CD14-positive monocyte (primary cell): ENCODE measurements around the gene CROT. TPM values are rescaled to one million over a fixed set of nuclear protein-coding genes. Genes with fewer than 3 reads are reported as not detected.

Experiments used
- DNase-seq, 3 donors: peaks; one replicate each; pipeline ENCODE4 v3.0.0-alpha.2; 2011 to 2022
- H2AFZ ChIP-seq: 2 replicates; pipeline ENCODE4 v1.6.0; 2012; ENCODE audit warnings: mild to moderate bottlenecking, low read depth, low read length, inconsistent platforms; ENCODE audit not compliant: insufficient read depth, poor library complexity, severe bottlenecking
- H3K27ac ChIP-seq, 2 donors: 1 replicate in 1 of 2; 2 replicates in 1 of 2; pipeline ENCODE4 v1.5.1; 2012 to 2013; ENCODE audit warnings: low read length in 2 of 2, control low read depth in 1 of 2, inconsistent platforms in 1 of 2, low read depth in 1 of 2, mild to moderate bottlenecking in 1 of 2
- H3K27me3 ChIP-seq, 2 donors: one replicate each; pipeline versions ENCODE4 v1.6.0 to v1.6.1; 2011 to 2013; ENCODE audit warnings: low read length in 2 of 2; ENCODE audit not compliant: control insufficient read depth in 2 of 2, insufficient read depth in 2 of 2
- H3K36me3 ChIP-seq, 2 donors: replicated peaks in 1 of 2; 1 replicate in 1 of 2; 2 replicates in 1 of 2; pipeline versions ENCODE4 v1.5.1 to v1.6.1; 2012 to 2013; ENCODE audit warnings: low read length in 2 of 2, control low read depth in 1 of 2, inconsistent platforms in 1 of 2, mild to moderate bottlenecking in 1 of 2; ENCODE audit not compliant: insufficient read depth in 2 of 2, control insufficient read depth in 1 of 2
- H3K4me1 ChIP-seq, 2 donors: 1 replicate in 1 of 2; 2 replicates in 1 of 2; pipeline versions ENCODE4 v1.5.1 to v1.6.1; 2012 to 2013; ENCODE audit warnings: low read length in 2 of 2, control low read depth in 1 of 2, inconsistent platforms in 1 of 2, mild to moderate bottlenecking in 1 of 2, moderate library complexity in 1 of 2; ENCODE audit not compliant: insufficient read depth in 2 of 2, control insufficient read depth in 1 of 2
- H3K4me2 ChIP-seq: replicated peaks from 2 replicates; pipeline ENCODE3; 2012; ENCODE audit warnings: low read length, moderate library complexity, mild to moderate bottlenecking; ENCODE audit not compliant: poor library complexity, severe bottlenecking; ENCODE audit errors: extremely low read depth
- H3K4me3 ChIP-seq, 3 experiments: fragments of 200-600 bp in 1 of 3; sonication (generic) in 1 of 3; replicated peaks in 1 of 3; 1 replicate in 2 of 3; 2 replicates in 1 of 3; pipeline ENCODE4 v1.5.1; 2011 to 2013; ENCODE audit warnings: low read length in 3 of 3, mild to moderate bottlenecking in 3 of 3, control low read depth in 2 of 3, low read depth in 2 of 3, inconsistent platforms in 1 of 3, moderate library complexity in 1 of 3
- H3K79me2 ChIP-seq: 2 replicates; pipeline ENCODE4 v1.6.0; 2012; ENCODE audit warnings: mild to moderate bottlenecking, control low read depth, inconsistent platforms, low read length, moderate library complexity; ENCODE audit not compliant: insufficient read depth
- H3K9ac ChIP-seq: 2 replicates; pipeline ENCODE4 v1.6.0; 2017; ENCODE audit warnings: low read length, mild to moderate bottlenecking; ENCODE audit not compliant: insufficient read depth, poor library complexity, severe bottlenecking
- H3K9me3 ChIP-seq, 2 donors: replicated peaks in 1 of 2; 1 replicate in 1 of 2; 2 replicates in 1 of 2; pipeline versions ENCODE4 v1.5.1 to v1.6.1; 2012 to 2013; ENCODE audit warnings: low read length in 2 of 2, control low read depth in 1 of 2; ENCODE audit not compliant: control insufficient read depth in 1 of 2, insufficient read depth in 1 of 2
- H4K20me1 ChIP-seq: 2 replicates; pipeline ENCODE4 v1.6.0; 2012; ENCODE audit warnings: mild to moderate bottlenecking, low read length, control low read depth, moderate library complexity; ENCODE audit not compliant: insufficient read depth
- H3K27ac Mint-ChIP-seq, 7 donors: one replicate each; pipeline ENCODE4 v1.8.0; 2020; ENCODE audit warnings: mild to moderate bottlenecking in 7 of 7, mixed read lengths in 7 of 7, moderate library complexity in 6 of 7, inconsistent platforms in 2 of 7
- H3K27me3 Mint-ChIP-seq, 3 donors: one replicate each; pipeline ENCODE4 v1.8.0; 2021 to 2022; ENCODE audit warnings: low read depth in 3 of 3, mild to moderate bottlenecking in 3 of 3, mixed read lengths in 3 of 3, moderate library complexity in 3 of 3, inconsistent platforms in 1 of 3
- H3K36me3 Mint-ChIP-seq, 2 donors: one replicate each; pipeline ENCODE4 v1.8.0; 2020; ENCODE audit warnings: mixed read lengths in 2 of 2, inconsistent platforms in 1 of 2, mild to moderate bottlenecking in 1 of 2
- H3K4me1 Mint-ChIP-seq: one replicate; pipeline ENCODE4 v1.8.0; 2020; ENCODE audit warnings: mild to moderate bottlenecking, mixed read lengths
- H3K4me3 Mint-ChIP-seq, 2 donors: one replicate each; pipeline ENCODE4 v1.8.0; 2020; ENCODE audit warnings: mild to moderate bottlenecking in 2 of 2, mixed read lengths in 2 of 2, moderate library complexity in 1 of 2
- H3K9me3 Mint-ChIP-seq, 7 donors: one replicate each; pipeline ENCODE4 v1.8.0; 2020 to 2022; ENCODE audit warnings: mixed read lengths in 7 of 7, mild to moderate bottlenecking in 6 of 7, moderate library complexity in 6 of 7, inconsistent platforms in 2 of 7
- CTCF ChIP-seq: fragments of 200-600 bp; IDR thresholded peaks from one replicate; pipeline ENCODE4 v1.8.0; 2022; ENCODE audit warnings: antibody characterized with exemption, mild to moderate bottlenecking
- WGBS: methylation state at CpG from one replicate; pipeline ENCODE4 v1.1.5; 2013; ENCODE audit warnings: missing lambda C conversion rate; ENCODE audit not compliant: insufficient coverage; 5-methylcytosine and 5-hydroxymethylcytosine counted together
- intact Hi-C, 2 donors: fragments of 100-400 bp; cut with micrococcal nuclease; formaldehyde crosslinking; loops; one replicate each; pipeline versions ENCODE4 v1.15.0 to v1.15.1; 2023
- polyA plus RNA-seq, 3 donors: library from polyadenylated mRNA; depleted of rRNA in 1 of 3; unstranded in 2 of 3; stranded (reverse) in 1 of 3; fragments of 300-500 nt in 2 of 3; fragments of >200 nt in 1 of 3; fragmentation: Illumina TruSeq in 2 of 3; gene quantifications; 1 replicate in 2 of 3; 2 replicates in 1 of 3; pipeline ENCODE4 v1.2.3, GENCODE V29; 2012 to 2021

Gene CROT
- polyA plus RNA-seq, 3 donors: 1.1 to 2.2 (median 1.4) TPM

- DNase-seq: no peak
- no peak for TF ChIP-seq CTCF
- no peak overlapping the region for H3K27ac ChIP-seq
- no peaks in the 10 kb centered on the region for H4K20me1 ChIP-seq
- peaks cover 0 to 14% (median 3%) of the 10 kb centered on the region in 7 donors for H3K9me3 Mint-ChIP-seq
- intact Hi-C loops: no loop called here
- H3K36me3 Mint-ChIP-seq: peaks cover 26 to 31% of the 10 kb centered on the region in 2 donors
- H3K4me1 ChIP-seq: no peaks in the 10 kb centered on the region
- WGBS: 96% methylated on average over 2 of the region's 8 CpGs
- H3K4me3 ChIP-seq: no peak overlapping the region
- H3K36me3 ChIP-seq: peaks cover 0 to 7% of the 10 kb centered on the region in 2 donors
- H3K27me3 Mint-ChIP-seq: peaks cover 0 to 2% (median 0%) of the 10 kb centered on the region in 3 donors
- H3K9me3 ChIP-seq: no peaks in the 10 kb centered on the region
- H3K27ac Mint-ChIP-seq: no peak overlapping the region
- no peak overlapping the region for H3K4me2 ChIP-seq
- no peak overlapping the region for H3K4me3 Mint-ChIP-seq
- no peaks in the 10 kb centered on the region for H3K79me2 ChIP-seq
- no peak overlapping the region for H3K9ac ChIP-seq
- no peaks in the 10 kb centered on the region for H3K4me1 Mint-ChIP-seq
- H3K27me3 ChIP-seq: no peaks in the 10 kb centered on the region
- H2AFZ ChIP-seq: no peak overlapping the region
Measured at GRCh38 chr7:87391020-87391701, 45.7 kb downstream of the CROT start.

- no peak overlapping the region for H3K27ac Mint-ChIP-seq
- H3K9me3 Mint-ChIP-seq: peaks cover 0 to 3% (median 0%) of the 10 kb centered on the region in 7 donors
- H3K36me3 Mint-ChIP-seq: peaks cover 8 to 17% of the 10 kb centered on the region in 2 donors
Measured at GRCh38 chr7:87395442-87396020, 50.1 kb downstream of the CROT start.

More at GRCh38 chr7:87395442-87396020, 50.1 kb downstream of the CROT start:
- H3K9me3 ChIP-seq: no peaks in the 10 kb centered on the region
- no peak overlapping the region for H3K4me2 ChIP-seq
- H3K4me3 Mint-ChIP-seq: no peak overlapping the region
- peaks cover 0 to 7% of the 10 kb centered on the region in 2 donors for H3K36me3 ChIP-seq
- H4K20me1 ChIP-seq: no peaks in the 10 kb centered on the region
- no peaks in the 10 kb centered on the region for H3K79me2 ChIP-seq
- no peak for TF ChIP-seq CTCF
- no peak for DNase-seq
- 100% methylated on average over 1 of the region's 1 CpG for WGBS
- no peaks in the 10 kb centered on the region for H3K4me1 ChIP-seq
- H3K9ac ChIP-seq: no peak overlapping the region
- peaks cover 0 to 2% (median 0%) of the 10 kb centered on the region in 3 donors for H3K27me3 Mint-ChIP-seq
- H3K27ac ChIP-seq: no peak overlapping the region
- no peaks in the 10 kb centered on the region for H3K27me3 ChIP-seq
- intact Hi-C loops: no loop called here
- no peaks in the 10 kb centered on the region for H3K4me1 Mint-ChIP-seq
- H2AFZ ChIP-seq: no peak overlapping the region
- no peak overlapping the region for H3K4me3 ChIP-seq
